Activated naive CD4-positive, alpha-beta T cell (primary cell): Measurements from ENCODE around the gene SMU1.
A peak's percentile ranks its signal among the peaks of the same experiment; 100 is the strongest.
"Not testable (repeated sequence)": the region's sequence is repeated elsewhere in the genome, so short reads cannot be mapped to it uniquely, and the experiment has no call there.

Experiments used
- DNase-seq, 4 experiments: peaks; one replicate each; lab custom pipeline; 2025; lab: John Stamatoyannopoulos, UW

The SMU1 gene

DNA sequence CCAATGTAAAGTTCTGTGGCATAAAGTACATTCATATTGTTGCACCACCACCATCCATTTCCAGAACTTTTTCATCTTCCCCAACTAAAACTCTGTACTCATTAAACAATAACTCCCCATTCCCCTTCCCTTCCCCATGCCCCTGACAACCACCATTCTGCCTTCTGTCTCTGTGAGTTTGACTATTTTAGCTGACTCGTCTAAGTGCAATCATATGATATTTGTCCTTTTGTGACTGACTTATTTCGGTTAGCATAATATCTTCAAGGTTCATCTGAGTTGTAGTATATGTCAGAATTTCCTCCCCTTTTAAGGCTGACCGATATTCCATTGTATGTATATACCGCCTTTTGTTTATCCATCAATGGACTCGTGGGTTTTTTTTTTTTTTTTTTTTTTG is 29.0 kb upstream of the SMU1 start:
- no peak for DNase-seq

DNA sequence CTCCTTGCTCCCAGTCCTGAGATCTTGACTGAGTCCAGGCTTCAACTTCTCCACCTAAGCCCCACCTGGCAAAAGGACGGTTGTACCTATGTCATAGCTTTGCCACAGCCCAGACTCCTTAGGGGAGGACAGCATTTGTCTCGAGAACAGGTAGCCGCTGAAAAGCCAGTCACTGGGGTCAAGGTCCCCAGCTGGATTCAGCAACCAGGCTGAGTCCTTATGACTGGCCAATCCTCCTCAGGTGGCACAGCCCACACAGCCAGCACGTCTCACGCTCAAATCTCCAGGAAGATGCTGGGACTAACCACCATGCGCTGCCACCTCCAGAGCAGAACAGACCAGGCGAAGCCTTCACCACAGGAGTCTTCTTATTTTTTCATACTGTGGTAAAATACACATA is 27.9 kb upstream of the SMU1 start:
- no peak for DNase-seq

DNA sequence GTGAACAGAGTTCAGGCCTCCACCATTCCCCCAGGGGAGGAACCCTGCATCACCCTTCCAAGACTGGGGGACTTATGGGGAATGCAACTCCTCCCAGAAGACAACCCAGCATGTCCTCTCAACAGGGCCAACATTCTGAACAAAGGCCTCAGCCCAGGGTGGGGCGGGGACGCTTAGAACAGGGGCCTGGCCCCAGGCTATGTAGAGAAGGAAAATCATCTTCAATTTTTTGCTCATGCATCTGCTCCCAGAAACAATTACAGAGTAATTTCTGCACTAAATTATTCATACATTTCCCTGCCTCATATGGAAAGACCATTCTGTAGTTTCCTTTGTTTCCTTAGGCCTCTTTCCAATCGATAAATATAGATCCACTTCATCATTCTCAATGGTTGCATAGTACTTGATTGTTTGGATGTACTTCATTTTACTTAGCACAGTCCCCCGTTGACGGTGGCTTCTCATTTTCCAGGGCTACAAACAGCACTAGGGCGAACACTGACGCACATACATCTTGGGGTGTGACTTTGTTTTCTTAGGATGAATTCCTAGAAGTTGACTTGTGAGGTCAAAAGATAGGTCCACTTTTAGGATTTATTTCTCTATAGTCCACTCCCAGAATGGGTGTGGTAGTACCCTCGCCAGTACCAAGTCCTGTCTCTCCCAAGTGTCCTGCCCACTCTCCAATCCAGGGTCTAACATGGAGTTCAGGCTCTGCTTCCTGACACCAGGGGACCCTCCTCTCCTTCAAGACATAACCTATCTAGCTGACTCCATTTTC is 27.2 kb upstream of the SMU1 start:
- no peak for DNase-seq

DNA sequence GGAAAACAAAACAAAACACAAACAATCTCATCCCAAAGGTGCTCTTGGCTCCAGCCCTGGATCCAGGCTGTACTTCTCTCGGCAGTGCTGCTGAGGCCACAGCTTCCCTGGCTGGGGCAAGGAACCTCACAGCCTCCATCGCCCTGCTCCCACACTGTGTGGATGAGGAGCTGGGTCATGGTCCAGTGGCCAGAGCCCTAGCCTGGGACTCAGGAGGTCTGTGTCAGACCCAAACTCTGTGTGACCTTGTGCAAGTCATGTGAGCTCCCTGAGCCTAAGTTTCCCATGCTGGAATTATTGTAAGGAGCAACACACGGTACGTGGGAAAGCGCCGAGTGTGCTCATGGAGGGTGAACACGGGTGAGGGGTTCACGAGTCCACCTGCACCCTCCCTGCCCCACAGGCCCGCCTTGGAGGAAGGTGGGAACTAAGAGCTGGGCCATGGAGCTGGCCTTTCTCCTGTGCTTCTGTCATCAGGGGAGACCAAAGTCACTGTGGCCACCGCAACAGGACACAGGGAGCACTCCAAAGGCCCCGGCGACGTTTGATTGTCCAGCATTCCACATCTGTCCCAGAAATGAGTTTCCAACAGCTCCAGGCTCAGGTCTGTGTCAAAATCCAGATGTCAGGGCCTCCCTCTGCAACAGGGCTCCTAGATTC is 26.2 kb upstream of the SMU1 start:
- DNase-seq: no peak

DNA sequence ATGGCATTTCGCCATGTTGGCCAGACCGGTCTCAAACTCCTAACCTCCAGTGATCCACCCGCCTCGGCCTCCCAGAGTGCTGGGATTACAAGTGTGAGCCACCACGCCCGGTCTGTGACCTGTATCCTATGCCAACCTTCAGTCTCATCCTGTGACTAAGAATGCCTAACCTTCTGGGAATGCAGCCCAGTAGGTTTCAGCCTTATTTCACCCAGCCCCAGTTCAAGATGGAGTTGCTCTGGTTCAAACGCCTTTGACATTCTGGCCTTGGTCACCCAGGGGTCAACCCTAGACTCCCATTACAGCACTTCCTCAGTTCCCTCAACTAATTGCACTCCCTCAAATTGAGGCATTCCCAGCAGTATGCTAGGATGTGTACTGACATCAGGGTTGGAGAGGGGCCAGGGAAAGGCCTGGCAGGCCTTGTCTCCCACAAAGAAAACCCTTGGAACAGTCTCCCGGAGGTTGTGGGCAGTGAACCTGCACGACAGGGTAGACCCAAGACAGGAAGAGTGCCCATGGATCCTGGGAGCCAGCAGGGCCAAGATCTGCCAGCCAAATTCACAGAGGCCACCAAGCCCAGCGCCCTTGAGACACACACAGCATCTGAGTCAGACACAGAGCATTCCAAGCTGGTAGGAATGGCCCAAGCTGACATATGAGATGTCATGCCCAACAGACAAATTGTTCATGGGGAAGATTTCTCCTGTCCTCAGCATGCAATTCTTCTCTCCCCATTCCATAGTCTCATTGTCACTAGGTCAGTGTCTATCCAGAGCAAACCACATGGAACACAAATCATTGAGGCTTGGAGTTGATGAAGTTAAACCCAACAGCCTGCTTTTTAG is 24.9 kb upstream of the SMU1 start:
- no peak for DNase-seq

DNA sequence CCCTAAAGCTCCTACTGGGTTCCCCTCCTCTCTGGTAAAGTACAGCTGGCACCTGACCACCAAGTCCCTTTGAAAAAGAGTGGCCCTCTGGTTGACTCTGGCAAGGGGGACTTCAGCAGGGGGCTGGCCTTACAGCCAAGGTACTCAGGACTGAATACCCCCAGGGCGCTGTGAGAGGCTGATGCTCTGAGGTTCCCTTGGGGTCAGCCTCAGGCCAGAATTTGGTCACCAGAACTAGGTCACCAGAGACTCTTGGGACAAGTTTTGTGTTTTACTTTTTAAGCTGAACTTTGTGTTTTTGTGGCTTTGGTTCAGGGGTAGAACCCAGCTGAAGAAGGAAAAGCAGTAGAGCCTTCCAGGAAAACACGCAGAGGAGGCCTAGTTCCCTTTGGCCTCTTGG is 23.3 kb upstream of the SMU1 start:
- no peak for DNase-seq

DNA sequence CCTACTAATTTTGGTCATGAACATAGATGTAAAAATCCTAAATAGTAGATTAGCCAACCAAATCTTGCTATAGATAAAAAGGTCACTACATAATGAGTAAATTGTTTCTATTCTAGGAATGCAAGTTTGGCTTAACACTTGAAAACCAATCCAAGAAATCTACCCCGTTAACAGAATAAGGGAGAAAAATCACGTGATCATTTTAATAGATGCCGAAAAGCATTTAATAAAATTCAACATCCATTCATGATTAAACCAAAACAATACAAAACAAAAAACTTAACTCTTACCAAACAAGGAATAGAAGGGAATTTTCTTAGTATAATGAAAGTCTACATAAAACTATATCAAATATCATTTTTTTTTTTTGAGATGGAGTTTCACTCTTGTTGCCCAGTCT is 20.7 kb upstream of the SMU1 start:
- no peak for DNase-seq

DNA sequence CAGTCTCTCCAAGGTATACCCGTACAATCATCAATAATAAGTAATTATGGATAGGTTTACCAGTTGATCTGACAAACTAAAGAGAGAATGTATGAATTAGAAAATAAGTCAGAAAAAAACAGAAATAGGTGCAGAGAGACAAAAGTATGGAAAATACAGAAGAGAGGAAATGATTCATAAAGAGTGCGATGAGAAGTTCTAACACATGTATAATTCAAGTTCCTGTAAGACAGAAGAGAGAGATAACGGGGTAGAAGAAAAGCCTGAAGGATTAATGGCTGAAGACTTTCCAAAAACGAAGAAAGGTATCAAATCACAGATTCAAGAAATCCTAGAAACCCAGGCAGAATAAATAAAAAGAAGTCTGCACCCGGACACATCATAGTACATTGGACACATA is 16.2 kb upstream of the SMU1 start:
- no peak for DNase-seq

DNA sequence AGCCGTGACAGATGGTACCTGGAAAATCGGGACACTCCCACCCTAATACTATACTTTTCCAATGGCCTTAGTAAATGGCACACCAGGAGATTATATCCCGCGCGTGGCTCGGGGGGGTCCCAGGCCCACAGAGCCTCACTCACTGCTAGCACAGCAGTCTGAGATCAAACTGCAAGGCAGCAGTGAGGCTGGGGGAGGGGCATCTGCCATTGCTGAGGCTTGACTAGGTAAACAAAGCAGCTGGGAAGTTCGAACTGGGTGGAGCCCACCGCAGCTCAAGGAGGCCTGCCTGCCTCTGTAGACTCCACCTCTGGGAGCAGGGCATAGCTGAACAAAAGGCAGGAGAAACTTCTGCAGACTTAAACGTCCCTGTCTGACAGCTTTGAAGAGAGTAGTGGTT is 9.2 kb upstream of the SMU1 start:
- DNase-seq: not testable (repeated sequence)

DNA sequence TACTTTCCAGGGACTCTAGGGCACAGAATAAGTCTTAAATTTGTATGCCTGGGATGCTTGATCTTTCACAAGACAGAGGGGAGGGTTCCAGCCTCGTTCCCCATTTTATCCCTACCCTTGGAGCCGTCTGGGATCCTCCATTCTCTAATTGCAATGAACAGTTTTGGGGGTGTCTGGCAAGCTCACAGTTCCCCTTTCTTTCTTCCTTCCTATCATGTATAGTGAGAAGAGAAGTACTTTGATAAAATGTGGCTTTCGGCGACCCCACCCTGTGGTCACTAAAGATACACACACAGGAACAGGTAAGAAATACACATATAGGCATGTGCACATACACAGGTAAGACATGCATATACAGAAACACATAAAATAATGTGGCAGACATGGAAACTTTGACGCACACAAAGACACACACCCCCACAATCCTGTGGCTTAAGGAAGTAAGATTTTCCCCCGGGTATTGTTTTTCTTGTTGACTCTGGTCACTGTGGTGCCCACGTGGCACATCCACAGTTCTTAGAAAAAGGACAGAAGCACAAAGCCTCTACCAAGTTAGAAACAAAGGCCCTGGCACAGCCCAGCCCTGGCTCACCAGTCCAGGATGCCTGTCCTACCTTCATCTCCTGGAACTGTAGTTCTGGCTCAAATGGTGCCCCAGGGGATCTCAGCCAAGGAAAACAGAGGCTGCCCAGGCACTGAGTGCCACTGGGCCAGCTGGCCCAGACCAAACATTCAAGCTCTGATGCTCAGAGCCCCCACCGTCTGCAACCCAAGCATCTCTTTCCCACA is 6.3 kb upstream of the SMU1 start:
- no peak for DNase-seq

DNA sequence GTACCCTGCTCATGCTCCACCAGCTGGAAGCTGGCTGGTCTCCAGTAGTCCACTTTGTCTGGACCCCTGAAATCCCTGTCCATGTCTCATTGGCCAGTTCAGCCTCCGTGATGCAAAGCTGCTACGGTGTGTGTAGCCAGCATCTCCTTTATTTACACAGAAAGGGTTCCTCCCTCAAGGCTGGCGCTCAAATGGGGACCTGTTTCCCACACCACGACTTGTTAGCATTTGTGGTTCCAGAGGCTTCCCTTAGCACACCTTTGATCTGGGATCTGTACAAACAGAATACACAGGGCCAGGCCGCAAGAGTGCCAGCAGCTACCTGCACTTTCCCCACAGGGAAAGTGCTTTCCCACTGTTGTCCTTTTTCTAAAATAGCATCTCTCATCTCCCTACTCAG is 5.7 kb upstream of the SMU1 start:
- no peak for DNase-seq

DNA sequence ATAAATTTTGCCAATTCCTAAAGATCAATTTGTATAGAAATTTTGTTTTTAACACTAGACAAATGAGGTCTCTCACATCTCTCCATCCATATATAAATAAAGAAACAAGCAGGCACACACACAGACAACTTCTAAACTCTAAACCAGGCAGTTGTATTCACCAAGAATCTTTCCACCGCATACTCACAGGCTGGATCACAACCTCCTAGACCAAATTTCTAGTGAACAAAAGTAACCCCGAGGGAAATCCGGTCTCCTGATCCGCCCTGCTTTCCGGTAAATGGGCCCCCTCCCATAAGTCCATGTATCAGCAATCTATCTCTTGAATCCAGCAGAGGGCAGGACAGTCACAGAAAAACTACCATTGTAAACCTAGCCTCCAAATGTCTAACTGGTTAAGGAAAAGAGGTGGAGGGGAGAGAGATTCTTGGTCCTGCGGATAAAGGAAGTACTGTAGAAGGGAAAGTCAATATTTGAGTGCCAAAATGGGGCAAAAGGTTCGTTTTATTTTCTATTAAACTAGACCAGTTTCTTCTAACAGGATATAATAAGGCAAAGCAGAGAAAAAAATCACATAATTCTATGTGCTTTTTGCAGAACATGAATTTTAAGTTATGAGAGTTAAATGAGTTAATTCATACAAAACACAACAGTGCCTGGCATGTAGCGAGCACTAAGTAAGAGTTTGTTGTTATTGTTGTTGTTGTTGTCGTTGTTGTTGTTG is 4.8 kb upstream of the SMU1 start:
- DNase-seq: peak in 2 of 4 experiments; percentile 25

DNA sequence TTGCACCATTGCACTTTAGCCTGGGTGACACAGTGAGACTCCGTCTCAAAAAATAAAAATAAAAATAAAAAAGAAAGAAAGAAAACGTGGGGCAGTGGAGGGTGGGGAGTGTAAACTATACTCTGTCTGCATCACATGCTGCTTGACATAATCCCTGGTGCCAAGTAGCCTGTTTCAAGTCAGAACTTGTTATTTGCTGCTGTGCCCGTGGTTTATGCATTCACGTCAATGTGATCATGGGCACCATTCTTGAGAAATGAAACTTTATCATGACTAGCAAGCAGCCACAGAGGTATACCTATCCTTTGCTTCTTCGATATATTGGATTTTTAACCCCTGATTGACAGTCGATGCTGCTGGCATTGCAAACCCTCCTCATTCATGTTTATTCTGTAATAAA is 4.1 kb upstream of the SMU1 start:
- DNase-seq: no peak

DNA sequence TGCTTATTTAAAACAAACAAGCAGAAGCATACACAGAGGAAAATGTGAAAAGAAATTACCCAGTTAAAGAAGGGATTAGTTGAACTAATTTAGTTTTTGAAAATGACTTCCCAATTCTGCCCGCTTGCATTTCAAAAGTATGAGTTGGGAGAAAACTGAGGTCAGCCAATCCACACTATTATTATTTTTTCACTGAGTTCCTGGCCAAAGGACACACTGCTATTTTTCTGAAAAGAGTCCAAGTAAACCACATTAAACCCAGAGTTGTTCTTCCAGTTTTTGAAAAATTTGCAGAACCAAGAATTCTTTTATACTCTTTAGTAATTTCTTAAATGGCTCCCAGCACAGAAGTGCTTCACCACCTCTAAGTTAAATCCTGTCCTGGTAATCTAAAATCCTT is 7.5 kb downstream of the SMU1 start:
- no peak for DNase-seq

DNA sequence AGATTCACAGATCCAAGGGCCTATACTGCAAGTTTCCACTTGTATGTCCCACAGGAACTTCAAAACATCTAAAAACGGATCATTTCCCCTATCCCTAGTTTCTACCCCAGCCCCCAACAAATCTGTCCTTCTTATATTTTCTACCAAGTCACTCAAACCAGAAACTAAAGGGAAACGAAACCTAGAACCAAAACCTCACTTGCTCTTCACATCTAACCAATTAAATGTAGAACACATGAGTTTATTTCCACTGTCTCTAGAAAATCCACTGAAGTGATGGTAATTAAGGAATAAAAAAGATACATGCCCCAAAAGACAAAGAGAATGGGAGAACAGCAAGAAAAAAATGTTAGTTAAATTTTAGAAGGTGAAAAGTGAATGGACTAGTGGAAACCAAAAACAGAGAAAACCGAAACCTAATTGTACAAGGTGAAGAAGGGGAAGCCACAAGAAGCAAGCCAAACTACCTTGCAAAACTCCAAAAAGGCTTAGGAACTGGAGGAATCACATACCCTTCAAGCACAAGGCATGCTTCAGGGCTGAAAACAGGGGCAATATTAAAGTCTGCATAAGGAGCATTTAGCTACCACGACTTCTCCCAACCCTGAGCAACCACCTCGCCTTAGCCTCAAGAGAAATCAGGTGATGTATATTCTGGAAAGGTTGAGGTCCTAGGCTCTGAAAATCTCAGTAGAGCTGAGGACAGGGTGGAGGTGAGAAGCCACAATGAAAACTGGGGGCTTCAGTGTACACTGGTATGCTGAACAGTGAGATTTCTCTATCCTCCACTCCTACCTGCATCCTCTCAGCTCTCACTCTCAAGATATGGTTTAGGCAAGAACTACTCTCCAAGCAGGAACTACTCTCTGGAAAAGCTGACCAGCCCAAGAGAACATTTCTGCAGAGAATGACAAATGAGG is 11.1 kb downstream of the SMU1 start:
- DNase-seq: no peak

DNA sequence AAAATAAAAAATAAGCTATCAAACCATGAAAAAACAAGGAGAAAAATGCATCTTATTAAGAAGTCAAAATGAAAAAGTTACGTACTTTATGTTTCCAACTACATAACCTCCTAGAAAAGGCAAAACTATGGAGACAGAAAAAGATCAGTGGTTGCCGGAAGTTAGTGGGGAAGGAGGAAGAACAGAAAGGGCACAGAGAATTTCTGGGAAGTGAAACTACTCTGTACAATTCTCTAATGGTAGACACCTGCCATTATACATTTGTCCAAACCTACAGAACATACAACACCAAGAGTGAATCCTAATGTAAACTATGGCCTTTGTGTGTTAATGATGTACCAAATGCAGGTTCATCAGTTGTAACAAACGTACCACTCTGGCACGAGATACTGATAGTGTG is 25.3 kb downstream of the SMU1 start:
- no peak for DNase-seq

DNA sequence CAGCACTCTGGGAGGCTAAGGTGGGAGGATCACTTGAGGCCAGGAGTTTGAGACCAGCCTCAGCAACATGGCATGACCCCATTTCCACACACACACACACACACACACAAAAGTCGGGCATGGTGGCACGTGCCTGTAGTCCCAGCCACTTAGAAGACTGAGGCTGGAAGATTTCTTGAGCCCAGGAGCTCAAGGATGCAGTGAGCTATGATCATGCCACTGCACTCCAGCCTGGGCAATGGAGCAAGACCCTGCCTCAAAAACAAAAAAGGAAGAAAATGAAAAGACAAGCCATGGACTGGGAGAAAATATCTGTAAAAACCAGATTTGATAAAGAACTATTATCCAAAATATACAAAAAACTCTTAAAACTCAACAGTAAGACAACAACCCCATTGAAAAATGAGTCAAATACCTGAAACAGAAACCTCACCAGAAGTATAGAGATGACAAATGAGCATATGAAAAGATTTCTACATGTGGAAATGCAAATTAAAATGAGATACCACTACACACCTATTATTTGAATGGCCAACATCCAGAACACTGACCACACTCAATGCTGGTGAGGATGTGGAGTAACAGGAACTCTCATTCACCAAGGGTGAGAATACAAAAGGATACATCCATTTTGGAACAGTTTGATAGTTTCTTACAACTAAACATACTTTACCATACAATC is 26.7 kb downstream of the SMU1 start:
- DNase-seq: no peak

DNA sequence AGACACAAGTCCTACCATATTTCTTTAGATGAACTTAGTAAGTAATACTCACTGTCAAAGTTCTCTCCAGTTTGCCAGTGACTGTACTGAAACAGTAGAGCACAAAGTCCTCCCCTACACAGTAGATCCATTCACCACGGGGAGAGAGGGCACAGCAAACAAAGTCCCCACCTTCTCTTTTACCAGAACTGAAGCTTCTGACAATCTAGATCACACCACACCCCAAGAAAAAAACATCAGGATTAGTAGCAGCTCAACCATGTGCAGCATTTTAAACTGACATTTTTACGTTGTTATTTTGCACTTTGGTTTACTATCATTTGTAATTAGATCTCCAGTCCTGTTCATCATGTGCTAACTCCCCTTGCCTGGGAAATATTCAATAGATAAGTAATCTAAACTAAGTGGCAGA is 28.4 kb downstream of the SMU1 start:
- no peak for DNase-seq

DNA sequence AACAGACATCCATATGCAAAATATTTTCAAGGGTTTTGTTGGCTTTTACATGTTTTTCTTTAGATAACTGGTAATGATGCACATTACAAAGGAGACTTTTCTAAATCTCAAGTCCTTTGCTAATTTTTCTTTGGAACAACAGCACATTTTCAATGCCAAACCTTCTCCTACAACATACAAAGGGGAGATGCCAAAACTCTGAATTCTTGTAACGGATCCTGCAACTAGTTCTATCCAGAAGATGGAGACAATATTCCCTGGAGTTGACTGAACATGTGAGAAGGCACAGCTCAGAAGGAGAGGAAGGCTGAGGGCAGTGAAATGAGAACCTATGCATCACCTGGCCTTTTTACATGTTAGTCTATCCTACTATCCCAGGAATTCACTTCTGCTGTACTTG is 30.4 kb downstream of the SMU1 start:
- no peak for DNase-seq
